ENCODE results near the gene RORB.

- TF ChIP-seq POLR2A (IDR thresholded peaks at IDR 0.05) (no peak), CTCF (IDR thresholded peaks at IDR 0.05) (no peak)
Observed at GRCh38 chr9:74719306-74719705, 222.2 kb downstream of the RORB start.

Data from adrenal gland (tissue), 5 donors.